SH-SY5Y (cell line): ENCODE measurements around the gene CLEC2B.

Source experiments
- GATA2 ChIP-seq: IDR thresholded peaks from 2 replicates; pipeline ENCODE4 v1.6.1; 2011; ENCODE audit warnings: mild to moderate bottlenecking, low read depth, low read length
- GATA3 ChIP-seq: IDR thresholded peaks from 2 replicates; pipeline ENCODE4 v1.6.1; 2011; ENCODE audit warnings: low read depth, mild to moderate bottlenecking, low read length, moderate library complexity

DNA sequence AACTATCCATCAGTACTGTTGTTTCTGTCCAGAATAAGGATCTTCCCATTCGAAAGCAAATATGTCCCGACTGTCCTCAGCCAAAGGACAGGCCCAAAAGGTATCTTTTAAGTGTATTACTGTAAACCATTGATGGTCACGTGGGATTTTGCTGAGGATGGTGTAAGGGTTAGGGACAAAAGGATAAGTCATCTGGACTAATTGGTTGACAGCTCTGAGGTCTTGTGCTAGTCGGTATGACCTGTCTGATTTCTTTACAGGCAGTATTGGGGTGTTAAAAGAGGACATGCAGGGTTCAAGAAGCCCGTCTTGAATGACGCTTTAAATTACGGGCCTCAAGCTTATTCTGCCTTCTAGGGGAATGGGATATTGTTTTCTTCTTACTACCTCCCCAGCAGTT, 38.6 kb upstream of the CLEC2B start:
- TF ChIP-seq GATA2 (no peak), GATA3 (no peak)
